Measurements from ENCODE around the gene WFDC11. TPM values are rescaled to one million over a fixed set of nuclear protein-coding genes. Genes with fewer than 3 reads are reported as not detected.

The WFDC11 gene
- total RNA-seq, 2 experiments from 2014 or later: not detected

DNA sequence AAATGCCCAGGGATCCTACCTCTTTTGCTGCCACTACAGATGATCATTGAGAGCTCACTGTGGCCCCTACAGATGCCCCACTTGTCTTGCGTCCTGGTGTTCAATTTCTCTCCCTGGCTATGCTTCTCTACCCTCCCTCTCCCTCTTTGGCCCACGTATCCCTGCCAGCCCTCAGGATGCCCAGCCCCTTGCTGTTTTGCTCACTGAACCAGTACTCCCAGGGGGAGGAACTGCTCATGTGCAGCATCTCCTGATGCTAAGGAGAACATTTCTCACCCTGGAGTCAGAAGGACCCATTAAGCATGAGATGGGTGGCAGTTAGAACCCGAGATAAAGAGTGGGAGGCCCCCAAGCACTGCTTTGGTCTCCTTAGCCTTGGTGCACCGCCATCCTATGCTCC, 38.9 kb downstream of the WFDC11 start, which contains the start of gene WFDC9:
WFDC9 (minus strand) TSS at position 101 of the 400 bp plus-strand sequence. CDS start 21,103 bp downstream, outside the sequence.
- no peaks in the 10 kb centered on the region for H3K9me2 ChIP-seq (ENCODE audit: insufficient read depth, low read length)
- ChIA-PET CTCF (ENCODE audit: unreplicated experiment) (no interaction called here), POLR2A (no interaction called here)
- no TSS peak for BruUV-seq (replicated peaks)
- DNase-seq (ENCODE audit: low spot score): no peak
- H3K4me2 ChIP-seq (ENCODE audit: low read length): no peak within 1 kb of the TSS
- H4K20me1 ChIP-seq (ENCODE audit: insufficient read depth, low read length): no peaks in the 10 kb centered on the region
- no peak within 1 kb of the TSS for H3K27ac ChIP-seq (ENCODE audit: low read depth, low read length, poor library complexity, severe bottlenecking)
- H3K79me2 ChIP-seq (ENCODE audit: insufficient read depth, low read depth, low read length): no peaks in the 10 kb centered on the region
- no peaks in the 10 kb centered on the region for H3K9me3 ChIP-seq (ENCODE audit: low read length)
- TF ChIP-seq EZH2phosphoT487 (IDR thresholded peaks at IDR 0.05; ENCODE audit: borderline replicate concordance, low read depth, low read length): no peak
- no peak for TF ChIP-seq CTCF (conservative IDR thresholded peaks at IDR 0.05; ENCODE audit: low read length)
- H3K4me3 ChIP-seq (ENCODE audit: low read depth, low read length, poor library complexity, severe bottlenecking): no peak within 1 kb of the TSS
- no peak within 1 kb of the TSS for H2AFZ ChIP-seq (ENCODE audit: low read length)
- intact Hi-C loops (cut with micrococcal nuclease; ENCODE audit: unreplicated experiment): no loop called here
- no peaks in the 10 kb centered on the region for H3K4me1 ChIP-seq (ENCODE audit: insufficient read depth, low read length, poor library complexity, severe bottlenecking)
- no peaks in the 10 kb centered on the region for H3K36me3 ChIP-seq (ENCODE audit: insufficient read depth, low read length)

DNA sequence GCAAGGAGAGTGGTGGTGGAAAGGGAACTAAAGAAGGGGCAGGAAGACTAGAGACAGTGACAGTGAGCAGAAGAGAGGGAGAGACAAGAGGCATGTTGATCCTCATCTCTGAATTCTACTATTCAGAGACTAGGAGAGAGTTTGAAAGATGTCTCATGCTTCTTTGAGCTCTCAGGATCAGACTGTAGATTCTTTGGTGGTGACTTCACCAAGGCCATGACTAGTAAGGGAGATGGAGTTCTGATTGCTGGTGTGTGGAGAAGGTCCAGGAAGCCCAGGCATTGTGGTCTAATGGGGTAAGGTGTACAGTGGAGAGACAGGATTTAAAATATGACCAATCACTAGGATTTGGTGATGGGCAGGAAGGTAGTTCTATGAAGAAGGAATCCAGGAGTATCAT, 39.7 kb downstream of the WFDC11 start:
- Histone ChIP-seq H3K79me2 (ENCODE audit: insufficient read depth, low read depth, low read length) (no peaks in the 10 kb centered on the region), H3K4me2 (ENCODE audit: low read length) (no peak overlapping the region), H3K4me3 (ENCODE audit: low read depth, low read length, poor library complexity, severe bottlenecking) (no peak overlapping the region), H3K27ac (ENCODE audit: low read depth, low read length, poor library complexity, severe bottlenecking) (no peak overlapping the region), H3K9me3 (ENCODE audit: low read length) (no peaks in the 10 kb centered on the region), H3K4me1 (ENCODE audit: insufficient read depth, low read length, poor library complexity, severe bottlenecking) (no peaks in the 10 kb centered on the region), H2AFZ (ENCODE audit: low read length) (no peak overlapping the region), H3K36me3 (ENCODE audit: insufficient read depth, low read length) (no peaks in the 10 kb centered on the region), H3K9me2 (ENCODE audit: insufficient read depth, low read length) (no peaks in the 10 kb centered on the region), H4K20me1 (ENCODE audit: insufficient read depth, low read length) (no peaks in the 10 kb centered on the region)
- TF ChIP-seq EZH2phosphoT487 (IDR thresholded peaks at IDR 0.05; ENCODE audit: borderline replicate concordance, low read depth, low read length) (no peak), CTCF (conservative IDR thresholded peaks at IDR 0.05; ENCODE audit: low read length) (no peak)
- ChIA-PET POLR2A (no interaction called here), CTCF (ENCODE audit: unreplicated experiment) (no interaction called here)
- intact Hi-C loops (cut with micrococcal nuclease; ENCODE audit: unreplicated experiment): no loop called here
- no TSS peak for BruUV-seq (replicated peaks)
- no peak for DNase-seq (ENCODE audit: low spot score)

DNA sequence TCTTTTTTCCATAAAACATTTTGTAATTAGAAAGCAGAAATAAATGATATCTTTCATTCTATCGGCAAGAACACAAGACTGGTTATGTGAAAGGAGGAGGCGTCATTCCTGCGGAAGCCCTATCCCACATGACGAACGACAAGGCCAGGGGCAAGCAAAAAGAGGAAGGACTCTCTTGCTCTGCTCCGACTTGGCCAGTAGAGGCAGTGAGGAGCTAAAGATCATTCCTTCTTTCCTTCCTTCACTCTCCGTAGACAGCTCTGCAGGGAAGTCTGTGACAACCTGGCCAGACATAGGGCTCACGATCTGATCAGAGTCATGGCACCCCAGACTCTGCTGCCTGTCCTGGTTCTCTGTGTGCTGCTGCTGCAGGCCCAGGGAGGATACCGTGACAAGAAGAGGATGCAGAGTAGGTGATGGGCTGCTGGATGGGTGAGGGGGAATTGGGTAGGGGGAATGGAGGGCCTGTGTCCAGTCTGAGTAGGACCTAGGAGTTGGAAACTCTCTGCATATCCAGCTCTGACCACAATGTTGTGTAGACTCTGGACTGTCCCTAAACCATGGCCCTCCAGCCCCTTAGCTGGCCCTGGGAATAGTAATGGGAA, 40.4 kb downstream of the WFDC11 start, which contains the start of gene WFDC10A:
WFDC10A (plus strand) TSS at position 244 of the 605 bp plus-strand sequence; CDS start at position 319, 75 bp downstream.
- no peak for TF ChIP-seq EZH2phosphoT487 (IDR thresholded peaks at IDR 0.05; ENCODE audit: borderline replicate concordance, low read depth, low read length)
- peak; percentile 73 for TF ChIP-seq CTCF (conservative IDR thresholded peaks at IDR 0.05; ENCODE audit: low read length)
- DNase-seq (ENCODE audit: low spot score): peak; percentile 28
- H2AFZ ChIP-seq (ENCODE audit: low read length): no peak within 1 kb of the TSS
- CTCF ChIA-PET (ENCODE audit: unreplicated experiment): no interaction called here
- H4K20me1 ChIP-seq (ENCODE audit: insufficient read depth, low read length): no peaks in the 10 kb centered on the region
- no peak within 1 kb of the TSS for H3K4me2 ChIP-seq (ENCODE audit: low read length)
- no peaks in the 10 kb centered on the region for H3K36me3 ChIP-seq (ENCODE audit: insufficient read depth, low read length)
- H3K9me3 ChIP-seq (ENCODE audit: low read length): no peaks in the 10 kb centered on the region
- POLR2A ChIA-PET: interaction anchor here (0.7 kb wide), 1 partner anchor 18 kb away, joined by 3 read pairs; no protein-coding TSS in a partner anchor
- no peak within 1 kb of the TSS for H3K27ac ChIP-seq (ENCODE audit: low read depth, low read length, poor library complexity, severe bottlenecking)
- no peaks in the 10 kb centered on the region for H3K79me2 ChIP-seq (ENCODE audit: insufficient read depth, low read depth, low read length)
- H3K4me1 ChIP-seq (ENCODE audit: insufficient read depth, low read length, poor library complexity, severe bottlenecking): no peaks in the 10 kb centered on the region
- intact Hi-C loops (cut with micrococcal nuclease; ENCODE audit: unreplicated experiment): no loop called here
- no peak within 1 kb of the TSS for H3K4me3 ChIP-seq (ENCODE audit: low read depth, low read length, poor library complexity, severe bottlenecking)
- H3K9me2 ChIP-seq (ENCODE audit: insufficient read depth, low read length): no peaks in the 10 kb centered on the region
- no TSS peak for BruUV-seq (replicated peaks)

All from OCI-LY7 (cell line).